Forelimb muscle (tissue), 1 donor: Measurements from ENCODE around the gene CTDSP2. TPM values are rescaled to one million over a fixed set of nuclear protein-coding genes. Genes with fewer than 3 reads are reported as not detected.
"Not testable (repeated sequence)": the region's sequence is repeated elsewhere in the genome, so short reads cannot be mapped to it uniquely, and the experiment has no call there.

Experiments
- DNase-seq: peaks from one replicate; pipeline ENCODE4 v3.0.0-alpha.2; 2013; ENCODE audit warnings: low read depth
- polyA plus RNA-seq: library from polyadenylated mRNA; unstranded; fragments of 120-200 nt; gene quantifications from one replicate; pipeline ENCODE4 v1.2.1, GENCODE V29; 2013; ENCODE audit not compliant: insufficient read length

The CTDSP2 gene
- polyA plus RNA-seq, 1 donor, result 195 TPM

- peak; percentile 89 for DNase-seq
Measured at GRCh38 chr12:57782608-57783465, 63.7 kb downstream of the CTDSP2 start, which contains the start of gene TSFM. Gene TSFM, plus strand, starts transcription at chr12:57782787. Its CDS starts 15 bp downstream, at chr12:57782802.

DNA sequence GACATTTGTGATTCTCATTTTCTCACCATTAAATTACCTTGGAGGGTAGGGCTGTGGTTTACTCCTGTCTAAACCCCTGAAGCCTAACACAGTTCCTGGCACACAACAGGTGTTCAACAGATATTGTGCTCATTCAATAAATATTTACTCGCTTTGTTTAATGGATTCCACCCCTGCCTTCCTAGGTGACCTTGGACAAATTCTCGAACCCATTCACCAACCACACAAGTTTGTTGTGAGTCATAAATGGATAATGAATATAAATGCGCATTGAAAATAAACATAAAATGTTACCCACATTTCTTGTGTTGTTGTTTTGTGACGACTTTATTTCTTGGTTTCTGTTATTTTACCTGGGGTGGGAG lies 64.3 kb downstream of the CTDSP2 start:
- DNase-seq, result no peak

DNA sequence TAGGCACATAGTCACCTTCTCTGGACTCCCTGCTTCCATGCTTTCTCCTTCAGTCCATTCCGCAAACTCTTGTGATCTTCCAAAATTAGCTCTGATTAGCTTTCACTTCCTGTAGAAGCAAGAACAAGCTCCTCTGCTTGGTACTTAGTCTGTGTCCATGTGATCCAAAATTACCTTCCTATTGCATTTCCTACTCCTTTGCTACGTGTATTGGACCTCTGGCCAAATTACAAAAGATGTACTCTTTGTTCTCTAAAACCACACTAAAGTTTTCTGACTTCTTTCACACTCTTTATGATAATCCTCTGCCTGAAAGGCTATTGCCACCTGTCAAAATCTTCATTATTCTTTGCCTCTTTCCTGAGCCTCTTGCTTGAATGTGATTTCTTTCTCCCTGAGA lies 64.7 kb downstream of the CTDSP2 start:
- no peak for DNase-seq

- no peak for DNase-seq
Measured at GRCh38 chr12:57781244-57781643, 65.3 kb downstream of the CTDSP2 start.

DNA sequence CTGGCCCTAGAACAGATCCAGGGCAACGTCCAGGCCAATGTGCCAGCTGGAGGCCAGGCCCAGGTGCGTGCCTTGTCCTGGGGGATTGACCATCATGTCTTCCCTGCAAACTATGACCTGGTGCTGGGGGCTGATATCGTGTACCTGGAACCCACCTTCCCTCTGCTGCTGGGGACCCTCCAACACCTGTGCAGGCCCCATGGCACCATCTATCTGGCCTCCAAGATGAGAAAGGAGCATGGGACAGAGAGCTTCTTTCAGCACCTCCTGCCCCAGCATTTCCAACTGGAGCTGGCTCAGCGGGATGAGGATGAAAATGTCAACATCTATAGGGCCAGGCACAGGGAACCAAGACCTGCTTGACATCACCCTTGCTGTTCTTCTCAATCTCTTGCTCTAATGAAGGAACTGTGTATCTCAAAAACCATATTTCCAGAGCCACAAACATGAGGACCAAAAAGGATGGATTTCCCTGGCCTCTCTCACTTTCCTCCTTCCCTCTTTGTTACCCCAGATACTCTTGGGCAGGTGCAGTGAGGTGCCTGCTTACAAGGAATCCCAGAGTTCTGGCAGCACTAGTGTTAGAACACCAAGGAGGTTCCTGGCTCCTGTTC lies 66.1 kb downstream of the CTDSP2 start:
- no peak for DNase-seq

GRCh38 chr12:57779736-57780135 lies 66.8 kb downstream of the CTDSP2 start:
- DNase-seq, result no peak

GRCh38 chr12:57777911-57778310 lies 68.6 kb downstream of the CTDSP2 start:
- DNase-seq, result no peak

GRCh38 chr12:57777367-57777766 lies 69.2 kb downstream of the CTDSP2 start:
- no peak for DNase-seq

DNA sequence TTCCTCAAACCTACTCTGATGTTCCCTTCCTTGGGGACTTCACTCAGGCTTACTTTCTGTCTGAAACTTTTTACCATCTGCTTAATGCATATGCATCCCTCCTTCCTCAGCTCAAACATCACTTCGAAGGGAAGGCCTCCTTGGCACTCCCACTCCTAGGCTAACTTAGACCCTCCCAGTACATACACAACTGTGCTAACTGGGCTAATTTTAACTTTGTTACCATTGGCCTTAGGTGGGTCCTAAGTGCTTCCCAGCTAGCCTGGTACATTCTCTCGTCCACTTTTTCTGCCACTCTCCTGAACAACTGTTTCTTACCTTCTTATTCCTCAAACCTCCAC lies 70.3 kb downstream of the CTDSP2 start:
- no peak for DNase-seq

- no peak for DNase-seq
Measured at GRCh38 chr12:57775563-57776246, 70.8 kb downstream of the CTDSP2 start.

GRCh38 chr12:57775044-57775443 lies 71.5 kb downstream of the CTDSP2 start:
- no peak for DNase-seq

GRCh38 chr12:57774634-57775033 lies 71.9 kb downstream of the CTDSP2 start:
- DNase-seq, result not testable (repeated sequence)

GRCh38 chr12:57772429-57773322 lies 73.9 kb downstream of the CTDSP2 start, which contains the start of gene EEF1AKMT3:
Gene EEF1AKMT3, plus strand, starts transcription at chr12:57772614. Its CDS starts 111 bp downstream, at chr12:57772725.
- no peak for DNase-seq

DNA sequence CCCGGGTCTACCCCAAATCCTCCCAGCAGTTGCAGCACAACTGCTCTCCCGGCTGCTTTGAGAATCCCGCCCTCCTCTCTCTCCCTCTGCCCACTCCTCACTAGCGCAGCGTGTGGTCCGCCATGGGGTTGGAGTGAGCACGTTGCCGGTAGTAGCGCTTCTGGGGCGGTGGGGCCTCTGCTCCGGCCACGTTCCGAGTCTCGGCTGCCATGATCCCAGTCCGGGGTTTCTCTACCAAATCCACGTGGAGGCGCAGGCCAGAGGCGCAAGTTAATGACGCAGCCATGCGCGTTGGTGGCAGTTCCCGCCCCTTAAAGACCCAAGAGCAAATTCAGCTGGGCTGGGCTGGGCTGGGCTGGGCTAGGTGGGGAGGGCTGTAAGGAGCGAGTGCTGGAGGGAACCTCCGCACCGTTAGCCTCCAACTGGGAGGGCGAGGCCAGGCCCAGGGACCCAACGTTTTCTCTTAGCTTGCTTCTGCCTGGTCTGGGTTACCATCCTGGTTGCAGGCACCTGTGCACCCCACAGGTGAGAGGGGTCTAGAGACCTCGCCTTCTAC lies 74.6 kb downstream of the CTDSP2 start, which contains the start of gene METTL1:
METTL1 (minus strand) TSS at position 233 of the 556 bp plus-strand sequence; CDS start at position 211, 22 bp downstream.
- peak; percentile 94 for DNase-seq

DNA sequence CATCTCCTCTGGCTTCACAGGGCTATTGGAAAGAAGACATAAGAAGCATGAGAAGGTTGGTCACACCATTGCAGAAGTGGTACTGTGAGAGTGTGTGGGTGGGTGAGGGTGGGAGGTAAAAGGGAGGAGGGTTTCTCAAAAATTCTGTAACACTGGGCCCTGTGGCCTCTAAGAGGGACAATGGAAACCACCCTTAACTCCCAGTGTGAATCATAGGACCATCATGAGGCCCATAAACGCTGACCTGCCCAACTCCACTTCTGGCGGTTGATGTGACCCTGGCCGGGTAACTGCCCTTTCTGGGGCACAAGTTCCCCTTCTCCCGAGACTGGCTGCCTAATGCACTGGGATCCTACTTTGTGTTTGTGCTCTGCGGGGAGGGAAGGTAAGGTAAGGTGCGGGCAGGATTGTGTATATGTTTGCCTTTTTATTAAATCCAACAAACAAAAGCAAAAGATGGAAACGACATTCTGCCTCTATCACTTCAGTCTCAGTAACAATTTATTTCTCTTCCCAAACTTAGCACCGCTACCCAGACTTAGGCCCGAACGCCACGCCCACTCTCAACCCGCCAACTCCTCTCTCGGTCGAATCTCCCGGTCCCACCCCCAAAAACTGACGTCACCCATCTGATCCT lies 75.2 kb downstream of the CTDSP2 start:
- peak; percentile 89 for DNase-seq

- no peak for DNase-seq
Measured at GRCh38 chr12:57770734-57771133, 75.8 kb downstream of the CTDSP2 start.
